ENCODE results near the gene PLCH1.

DNA sequence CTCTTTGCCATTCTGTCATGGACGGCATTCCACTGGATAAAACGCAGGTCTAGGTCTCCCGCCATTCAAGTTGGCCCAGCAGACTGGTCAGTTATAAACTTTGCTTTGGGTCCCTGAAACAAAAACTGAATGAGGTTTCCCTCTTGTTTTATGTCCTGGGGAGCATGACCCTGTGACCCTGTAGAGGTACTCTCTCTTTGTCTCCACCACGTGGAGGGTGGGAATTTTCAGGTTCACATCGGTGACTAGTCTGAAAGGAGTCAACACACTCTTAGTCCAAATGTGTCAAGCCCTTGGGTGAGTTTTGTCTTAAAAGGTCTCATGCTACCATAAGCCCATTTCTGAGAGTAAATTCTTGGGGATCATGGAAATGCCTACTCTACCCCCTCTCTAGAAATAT lies 139.9 kb downstream of the PLCH1 start:
- TF ChIP-seq, protein P1, sequence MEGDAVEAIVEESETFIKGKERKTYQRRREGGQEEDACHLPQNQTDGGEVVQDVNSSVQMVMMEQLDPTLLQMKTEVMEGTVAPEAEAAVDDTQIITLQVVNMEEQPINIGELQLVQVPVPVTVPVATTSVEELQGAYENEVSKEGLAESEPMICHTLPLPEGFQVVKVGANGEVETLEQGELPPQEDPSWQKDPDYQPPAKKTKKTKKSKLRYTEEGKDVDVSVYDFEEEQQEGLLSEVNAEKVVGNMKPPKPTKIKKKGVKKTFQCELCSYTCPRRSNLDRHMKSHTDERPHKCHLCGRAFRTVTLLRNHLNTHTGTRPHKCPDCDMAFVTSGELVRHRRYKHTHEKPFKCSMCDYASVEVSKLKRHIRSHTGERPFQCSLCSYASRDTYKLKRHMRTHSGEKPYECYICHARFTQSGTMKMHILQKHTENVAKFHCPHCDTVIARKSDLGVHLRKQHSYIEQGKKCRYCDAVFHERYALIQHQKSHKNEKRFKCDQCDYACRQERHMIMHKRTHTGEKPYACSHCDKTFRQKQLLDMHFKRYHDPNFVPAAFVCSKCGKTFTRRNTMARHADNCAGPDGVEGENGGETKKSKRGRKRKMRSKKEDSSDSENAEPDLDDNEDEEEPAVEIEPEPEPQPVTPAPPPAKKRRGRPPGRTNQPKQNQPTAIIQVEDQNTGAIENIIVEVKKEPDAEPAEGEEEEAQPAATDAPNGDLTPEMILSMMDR (IDR thresholded peaks at IDR 0.05), result no peak
- TF ChIP-seq EP300 (IDR thresholded peaks at IDR 0.05) (no peak), POLR2A (IDR thresholded peaks at IDR 0.05) (no peak)

Data from ovary (tissue), 3 donors.